Measurements from ENCODE around the gene PHF19. TPM values are rescaled to one million over a fixed set of nuclear protein-coding genes. Genes with fewer than 3 reads are reported as not detected.

Gene PHF19
- 24.5 and 33.4 TPM in 2 replicates for polyA plus RNA-seq (2012; rRNA removed)
- 18.0 and 25.0 TPM in 2 replicates for polyA plus RNA-seq (2012; cell fraction: cytosol; rRNA removed)
- 38.5 and 64.8 TPM in 2 replicates for polyA plus RNA-seq (2012; cell fraction: nucleus; rRNA removed)

DNA sequence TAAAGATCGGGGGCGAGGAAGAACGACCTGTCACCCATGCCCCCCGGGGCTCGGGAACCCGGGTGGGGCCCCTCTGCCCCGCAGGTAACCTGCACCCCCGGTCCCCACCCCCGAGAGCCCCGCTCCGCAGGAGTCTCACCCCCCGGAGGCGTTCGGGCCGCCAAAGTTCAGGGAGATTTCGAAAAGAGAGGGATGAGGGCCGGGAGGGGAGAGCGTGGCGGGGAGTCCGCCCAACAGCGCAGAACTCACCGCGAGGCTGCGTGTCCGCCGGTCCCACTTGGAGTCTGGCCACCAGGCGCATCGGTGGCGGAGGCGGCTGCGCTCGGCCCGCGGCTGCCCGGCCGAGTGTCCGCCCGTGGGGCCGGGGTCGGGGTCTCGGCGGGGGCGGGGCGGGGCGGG, at the start of gene PHF19:
Gene PHF19 (minus strand): TSS at position 347 of the 399 bp plus-strand sequence. CDS start 2,447 bp downstream, outside the sequence.
- 2% methylated on average over 7 of the region's 45 CpGs for WGBS (ENCODE audit: low lambda C conversion rate)
- Histone ChIP-seq H4K20me1 (ENCODE audit: insufficient read depth) (no peaks in the 10 kb centered on the region), H2AFZ (ENCODE audit: low read depth) (peak within 1 kb of the TSS; percentile 83), H3K9me2 (no peaks in the 10 kb centered on the region), H3K9me3 (no peaks in the 10 kb centered on the region), H3K27me3 (ENCODE audit: insufficient read depth) (no peaks in the 10 kb centered on the region), H3K4me2 (peak within 1 kb of the TSS; percentile 94), H3K27ac (ENCODE audit: low read depth in 2 of 2, low read length in 1 of 2) (peak within 1 kb of the TSS; percentile 86 to 90), H3K9ac (peak within 1 kb of the TSS; percentile 99), H3K4me3 (ENCODE audit: low read depth in 2 of 2, low read length in 1 of 2) (peak within 1 kb of the TSS; percentile 65 to 75), H3K79me2 (ENCODE audit: insufficient read depth) (peaks cover 26% of the 10 kb centered on the region), H3F3A (replicated peaks; ENCODE audit: insufficient read depth) (peaks cover 5% of the 10 kb centered on the region), H3K36me3 (replicated peaks in 1 of 2; ENCODE audit: control insufficient read depth in 1 of 2, insufficient read depth in 2 of 2, low read length in 1 of 2) (peaks cover 6 to 13% of the 10 kb centered on the region in 2 experiments), H3K4me1 (ENCODE audit: control insufficient read depth in 1 of 2, insufficient read depth in 2 of 2, low read depth in 1 of 2, low read length in 1 of 2) (peaks cover 15 to 28% of the 10 kb centered on the region in 2 experiments; a peak in 3 of 4 replicates)
- POLR2A ChIA-PET, result interaction anchor here (1.6 to 1.7 kb wide), 3 partner anchors 40 to 183 kb away, joined by 4 to 8 read pairs (median 4); no protein-coding TSS in a partner anchor
- no peak for DNase-seq
- CTCF ChIA-PET, result interaction anchor here (1.2 to 1.5 kb wide), 2 partner anchors 59 to 62 kb away, joined by 4 to 5 read pairs; no protein-coding TSS in a partner anchor
- TF ChIP-seq RXRA (IDR thresholded peaks at IDR 0.05; ENCODE audit: borderline replicate concordance, low read depth) (no peak), NFIC (IDR thresholded peaks at IDR 0.05; ENCODE audit: borderline replicate concordance) (no peak; the same call in 1 of the 2 replicates), TCF12 (IDR thresholded peaks at IDR 0.05) (no peak), RCOR1 (IDR thresholded peaks at IDR 0.05; ENCODE audit: low read length) (no peak; the same call in 1 of the 2 replicates), EP300 (IDR thresholded peaks at IDR 0.05; ENCODE audit: borderline replicate concordance in 1 of 2, low read depth in 1 of 2, low read length in 1 of 2) (no peak), TAF1 (IDR thresholded peaks at IDR 0.05; ENCODE audit: borderline replicate concordance, low read depth, low read length) (peak; percentile 55; the same call in 1 of the 2 replicates), RAD21 (IDR thresholded peaks at IDR 0.05; ENCODE audit: low read length) (no peak)
- TF ChIP-seq, protein P1, sequence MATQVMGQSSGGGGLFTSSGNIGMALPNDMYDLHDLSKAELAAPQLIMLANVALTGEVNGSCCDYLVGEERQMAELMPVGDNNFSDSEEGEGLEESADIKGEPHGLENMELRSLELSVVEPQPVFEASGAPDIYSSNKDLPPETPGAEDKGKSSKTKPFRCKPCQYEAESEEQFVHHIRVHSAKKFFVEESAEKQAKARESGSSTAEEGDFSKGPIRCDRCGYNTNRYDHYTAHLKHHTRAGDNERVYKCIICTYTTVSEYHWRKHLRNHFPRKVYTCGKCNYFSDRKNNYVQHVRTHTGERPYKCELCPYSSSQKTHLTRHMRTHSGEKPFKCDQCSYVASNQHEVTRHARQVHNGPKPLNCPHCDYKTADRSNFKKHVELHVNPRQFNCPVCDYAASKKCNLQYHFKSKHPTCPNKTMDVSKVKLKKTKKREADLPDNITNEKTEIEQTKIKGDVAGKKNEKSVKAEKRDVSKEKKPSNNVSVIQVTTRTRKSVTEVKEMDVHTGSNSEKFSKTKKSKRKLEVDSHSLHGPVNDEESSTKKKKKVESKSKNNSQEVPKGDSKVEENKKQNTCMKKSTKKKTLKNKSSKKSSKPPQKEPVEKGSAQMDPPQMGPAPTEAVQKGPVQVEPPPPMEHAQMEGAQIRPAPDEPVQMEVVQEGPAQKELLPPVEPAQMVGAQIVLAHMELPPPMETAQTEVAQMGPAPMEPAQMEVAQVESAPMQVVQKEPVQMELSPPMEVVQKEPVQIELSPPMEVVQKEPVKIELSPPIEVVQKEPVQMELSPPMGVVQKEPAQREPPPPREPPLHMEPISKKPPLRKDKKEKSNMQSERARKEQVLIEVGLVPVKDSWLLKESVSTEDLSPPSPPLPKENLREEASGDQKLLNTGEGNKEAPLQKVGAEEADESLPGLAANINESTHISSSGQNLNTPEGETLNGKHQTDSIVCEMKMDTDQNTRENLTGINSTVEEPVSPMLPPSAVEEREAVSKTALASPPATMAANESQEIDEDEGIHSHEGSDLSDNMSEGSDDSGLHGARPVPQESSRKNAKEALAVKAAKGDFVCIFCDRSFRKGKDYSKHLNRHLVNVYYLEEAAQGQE (IDR thresholded peaks at IDR 0.05; ENCODE audit: low read depth, low read length), result 0 out of 2 replicates have a peak, but pooled peaks have one; percentile 9

- DNase-seq, result no peak
- peak within 1 kb of the TSS; percentile 62 for H3K4me2 ChIP-seq
- H3K9me3 ChIP-seq, result no peaks in the 10 kb centered on the region
- H3K4me1 ChIP-seq (ENCODE audit: control insufficient read depth in 1 of 2, insufficient read depth in 2 of 2, low read depth in 1 of 2, low read length in 1 of 2), result peaks cover 23 to 35% of the 10 kb centered on the region in 2 experiments
- H3K9ac ChIP-seq, result peak within 1 kb of the TSS; percentile 61
- H4K20me1 ChIP-seq (ENCODE audit: insufficient read depth), result no peaks in the 10 kb centered on the region
- WGBS (ENCODE audit: low lambda C conversion rate), result 82% methylated on average over 6 of the region's 6 CpGs
- H3F3A ChIP-seq (replicated peaks; ENCODE audit: insufficient read depth), result peaks cover 15% of the 10 kb centered on the region
- H3K27ac ChIP-seq (ENCODE audit: low read depth in 2 of 2, low read length in 1 of 2), result peak within 1 kb of the TSS in 1 of 2 experiments; percentile 63; a peak in 2 of 4 replicates
- H2AFZ ChIP-seq (ENCODE audit: low read depth), result peak within 1 kb of the TSS; percentile 69
- no peaks in the 10 kb centered on the region for H3K79me2 ChIP-seq (ENCODE audit: insufficient read depth)
- CTCF ChIA-PET, result interaction anchor here (6.3 kb wide), 1 partner anchor 9 kb away, joined by 42 read pairs; no protein-coding TSS in a partner anchor
- no peaks in the 10 kb centered on the region for H3K27me3 ChIP-seq (ENCODE audit: insufficient read depth)
- H3K36me3 ChIP-seq (replicated peaks in 1 of 2; ENCODE audit: control insufficient read depth in 1 of 2, insufficient read depth in 2 of 2, low read length in 1 of 2), result no peaks in the 10 kb centered on the region
- no peaks in the 10 kb centered on the region for H3K9me2 ChIP-seq
- no peak within 1 kb of the TSS for H3K4me3 ChIP-seq (ENCODE audit: low read depth in 2 of 2, low read length in 1 of 2)
- POLR2A ChIA-PET, result no interaction called here
- TF ChIP-seq CHD2 (IDR thresholded peaks at IDR 0.05; ENCODE audit: low read length, partially characterized antibody), result no peak
- TF ChIP-seq RCOR1 (IDR thresholded peaks at IDR 0.05; ENCODE audit: low read length), result no peak
- TF ChIP-seq, protein P1 (IDR thresholded peaks at IDR 0.05; ENCODE audit: low read depth, low read length), result no peak
- no peak for TF ChIP-seq MXI1 (IDR thresholded peaks at IDR 0.05; ENCODE audit: low read depth, low read length)
- TF ChIP-seq GABPA (IDR thresholded peaks at IDR 0.05; ENCODE audit: low read depth), result no peak
- no peak for TF ChIP-seq TEAD4 (IDR thresholded peaks at IDR 0.05; ENCODE audit: borderline replicate concordance, insufficient read depth)
- no peak for TF ChIP-seq RAD21 (IDR thresholded peaks at IDR 0.05; ENCODE audit: low read length)
- TF ChIP-seq ZBTB33 (IDR thresholded peaks at IDR 0.05; ENCODE audit: borderline replicate concordance, low read depth), result no peak
- TF ChIP-seq, protein P2, sequence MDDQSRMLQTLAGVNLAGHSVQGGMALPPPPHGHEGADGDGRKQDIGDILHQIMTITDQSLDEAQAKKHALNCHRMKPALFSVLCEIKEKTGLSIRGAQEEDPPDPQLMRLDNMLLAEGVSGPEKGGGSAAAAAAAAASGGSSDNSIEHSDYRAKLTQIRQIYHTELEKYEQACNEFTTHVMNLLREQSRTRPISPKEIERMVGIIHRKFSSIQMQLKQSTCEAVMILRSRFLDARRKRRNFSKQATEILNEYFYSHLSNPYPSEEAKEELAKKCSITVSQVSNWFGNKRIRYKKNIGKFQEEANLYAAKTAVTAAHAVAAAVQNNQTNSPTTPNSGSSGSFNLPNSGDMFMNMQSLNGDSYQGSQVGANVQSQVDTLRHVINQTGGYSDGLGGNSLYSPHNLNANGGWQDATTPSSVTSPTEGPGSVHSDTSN (IDR thresholded peaks at IDR 0.05), result no peak
Observed at GRCh38 chr9:120926397-120926928, 49.5 kb upstream of the PHF19 start, which contains the start of gene TRAF1. Gene TRAF1, minus strand, starts transcription at chr9:120926796. Its CDS starts 721 bp downstream, at chr9:120926075.
